GM12873 (cell line): ENCODE results near the gene TECTA.

ENCODE experiments used
- TF ChIP-seq, protein P1 (sequence below): IDR thresholded peaks from 2 replicates; pipeline ENCODE4 v1.5.1; 2012; ENCODE audit warnings: low read depth, mild to moderate bottlenecking, moderate library complexity, low read length, control low read depth; ENCODE audit not compliant: insufficient read depth; ENCODE audit errors: missing control alignments

The TECTA gene

GRCh38 chr11:121143921-121144320 is 42.9 kb downstream of the TECTA start:
- TF ChIP-seq, protein P1, sequence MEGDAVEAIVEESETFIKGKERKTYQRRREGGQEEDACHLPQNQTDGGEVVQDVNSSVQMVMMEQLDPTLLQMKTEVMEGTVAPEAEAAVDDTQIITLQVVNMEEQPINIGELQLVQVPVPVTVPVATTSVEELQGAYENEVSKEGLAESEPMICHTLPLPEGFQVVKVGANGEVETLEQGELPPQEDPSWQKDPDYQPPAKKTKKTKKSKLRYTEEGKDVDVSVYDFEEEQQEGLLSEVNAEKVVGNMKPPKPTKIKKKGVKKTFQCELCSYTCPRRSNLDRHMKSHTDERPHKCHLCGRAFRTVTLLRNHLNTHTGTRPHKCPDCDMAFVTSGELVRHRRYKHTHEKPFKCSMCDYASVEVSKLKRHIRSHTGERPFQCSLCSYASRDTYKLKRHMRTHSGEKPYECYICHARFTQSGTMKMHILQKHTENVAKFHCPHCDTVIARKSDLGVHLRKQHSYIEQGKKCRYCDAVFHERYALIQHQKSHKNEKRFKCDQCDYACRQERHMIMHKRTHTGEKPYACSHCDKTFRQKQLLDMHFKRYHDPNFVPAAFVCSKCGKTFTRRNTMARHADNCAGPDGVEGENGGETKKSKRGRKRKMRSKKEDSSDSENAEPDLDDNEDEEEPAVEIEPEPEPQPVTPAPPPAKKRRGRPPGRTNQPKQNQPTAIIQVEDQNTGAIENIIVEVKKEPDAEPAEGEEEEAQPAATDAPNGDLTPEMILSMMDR, result no peak

DNA sequence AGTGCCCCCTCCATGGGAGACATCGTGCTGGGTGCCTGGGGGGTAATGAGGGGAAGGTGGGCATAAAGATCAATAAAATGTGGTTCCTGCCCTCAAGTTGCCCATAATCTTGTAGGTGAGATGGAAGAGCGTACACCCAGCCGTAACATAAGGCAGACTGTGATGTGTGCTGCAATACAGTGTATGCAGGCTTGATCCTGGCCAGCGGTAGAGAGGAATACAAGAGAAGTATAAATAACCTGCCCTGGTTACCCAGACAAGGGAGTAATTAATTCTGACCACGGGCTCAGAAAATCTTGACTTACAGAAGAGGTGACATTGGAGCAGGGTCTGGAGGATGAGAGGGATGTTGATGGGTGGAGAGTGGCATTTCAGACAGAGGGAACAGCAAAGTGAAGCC is 43.7 kb downstream of the TECTA start:
- TF ChIP-seq, protein P1, result no peak

DNA sequence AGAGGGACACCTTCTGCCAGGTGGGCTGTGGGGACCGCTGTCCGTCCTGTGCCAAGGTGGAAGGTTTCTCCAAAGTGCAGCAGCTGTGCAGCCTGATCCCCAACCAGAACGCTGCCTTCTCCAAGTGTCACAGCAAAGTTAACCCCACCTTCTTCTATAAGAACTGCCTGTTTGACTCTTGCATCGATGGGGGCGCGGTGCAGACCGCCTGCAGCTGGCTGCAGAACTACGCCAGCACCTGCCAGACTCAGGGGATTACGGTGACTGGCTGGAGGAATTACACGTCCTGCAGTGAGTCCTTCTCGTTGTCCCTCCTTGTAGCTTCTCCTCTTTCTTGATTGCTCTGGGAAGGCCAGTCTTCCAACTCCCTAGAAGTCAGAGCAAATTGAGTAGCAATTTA is 44.8 kb downstream of the TECTA start:
- TF ChIP-seq, protein P1, result no peak

GRCh38 chr11:121149116-121149515 is 48.1 kb downstream of the TECTA start:
- TF ChIP-seq, protein P1, result no peak

GRCh38 chr11:121151207-121151688 is 50.2 kb downstream of the TECTA start:
- TF ChIP-seq, protein P1, result no peak

DNA sequence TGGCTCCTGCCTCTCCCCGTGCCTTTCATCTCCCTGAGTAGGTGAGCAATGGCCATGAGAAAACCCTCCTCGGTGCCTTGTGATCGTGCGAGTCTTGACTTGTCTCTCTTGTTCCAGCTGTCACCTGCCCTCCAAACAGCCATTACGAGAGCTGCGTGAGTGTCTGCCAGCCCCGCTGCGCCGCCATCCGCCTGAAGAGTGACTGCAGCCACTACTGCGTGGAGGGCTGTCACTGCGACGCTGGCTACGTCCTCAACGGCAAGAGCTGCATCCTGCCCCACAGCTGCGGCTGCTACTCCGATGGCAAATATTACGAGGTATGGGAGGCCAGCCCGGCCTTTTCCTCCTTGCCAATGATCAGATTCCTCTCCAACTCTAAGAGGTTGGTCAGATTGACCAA is 51.7 kb downstream of the TECTA start:
- TF ChIP-seq, protein P1, result no peak

DNA sequence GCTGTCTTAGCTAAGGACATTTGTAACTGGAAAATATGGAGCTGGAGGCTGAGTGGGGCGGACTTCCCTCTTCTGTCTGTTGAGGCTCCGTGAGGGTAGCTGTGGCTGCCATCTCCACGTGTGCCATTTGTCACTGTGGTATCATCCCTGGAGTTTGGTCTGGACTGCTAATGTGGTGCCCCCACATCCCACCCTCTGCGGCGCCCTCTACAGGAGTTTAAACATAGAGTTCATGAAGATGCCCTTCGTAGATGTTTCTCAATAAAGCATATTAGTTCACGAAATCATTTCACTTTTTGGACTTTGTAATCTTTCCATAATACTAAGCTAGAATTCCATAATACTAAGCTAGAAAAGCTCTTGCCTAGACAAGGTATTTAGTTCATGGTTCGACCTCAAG is 52.4 kb downstream of the TECTA start:
- TF ChIP-seq, protein P1, result peak; percentile 9
